ENCODE results near the gene GNB2.

Gene GNB2

GRCh38 chr7:100693312-100694097 is 20.0 kb downstream of the GNB2 start:
- no peak for TF ChIP-seq GATA2 (IDR thresholded peaks at IDR 0.05; ENCODE audit: low read depth, low read length)
- TF ChIP-seq GATA3 (IDR thresholded peaks at IDR 0.05; ENCODE audit: low read depth, low read length) = no peak

- no peak for TF ChIP-seq GATA2 (IDR thresholded peaks at IDR 0.05; ENCODE audit: low read depth, low read length)
- no peak for TF ChIP-seq GATA3 (IDR thresholded peaks at IDR 0.05; ENCODE audit: low read depth, low read length)
These were observed 20.7 kb downstream of the GNB2 start, which contains the start of gene GIGYF1 for GRCh38 chr7:100694098-100694745. Gene GIGYF1, minus strand, starts transcription at chr7:100694250. Its CDS starts 6,012 bp downstream, at chr7:100688238.

GRCh38 chr7:100696123-100696521 is 22.6 kb downstream of the GNB2 start:
- TF ChIP-seq GATA3 (IDR thresholded peaks at IDR 0.05; ENCODE audit: low read depth, low read length) = no peak
- no peak for TF ChIP-seq GATA2 (IDR thresholded peaks at IDR 0.05; ENCODE audit: low read depth, low read length)

GRCh38 chr7:100699018-100699417 is 25.5 kb downstream of the GNB2 start:
- no peak for TF ChIP-seq GATA2 (IDR thresholded peaks at IDR 0.05; ENCODE audit: low read depth, low read length)
- TF ChIP-seq GATA3 (IDR thresholded peaks at IDR 0.05; ENCODE audit: low read depth, low read length) = no peak

- TF ChIP-seq GATA2 (IDR thresholded peaks at IDR 0.05; ENCODE audit: low read depth, low read length) (no peak), GATA3 (IDR thresholded peaks at IDR 0.05; ENCODE audit: low read depth, low read length) (no peak)
These were observed 31.8 kb downstream of the GNB2 start for GRCh38 chr7:100705320-100705752.

- TF ChIP-seq GATA2 (IDR thresholded peaks at IDR 0.05; ENCODE audit: low read depth, low read length) (no peak), GATA3 (IDR thresholded peaks at IDR 0.05; ENCODE audit: low read depth, low read length) (no peak)
These were observed 32.5 kb downstream of the GNB2 start, which contains the start of gene POP7 for GRCh38 chr7:100705753-100706671. Gene POP7, plus strand, starts transcription at chr7:100706121. Its CDS starts 710 bp downstream, at chr7:100706831.

- TF ChIP-seq GATA3 (IDR thresholded peaks at IDR 0.05; ENCODE audit: low read depth, low read length) (no peak), GATA2 (IDR thresholded peaks at IDR 0.05; ENCODE audit: low read depth, low read length) (no peak)
These were observed 33.3 kb downstream of the GNB2 start for GRCh38 chr7:100706672-100707311.

- TF ChIP-seq GATA3 (IDR thresholded peaks at IDR 0.05; ENCODE audit: low read depth, low read length) (no peak), GATA2 (IDR thresholded peaks at IDR 0.05; ENCODE audit: low read depth, low read length) (no peak)
These were observed 34.9 kb downstream of the GNB2 start for GRCh38 chr7:100708395-100708794.

GRCh38 chr7:100710452-100710851 is 36.9 kb downstream of the GNB2 start:
- TF ChIP-seq GATA2 (IDR thresholded peaks at IDR 0.05; ENCODE audit: low read depth, low read length) = no peak
- TF ChIP-seq GATA3 (IDR thresholded peaks at IDR 0.05; ENCODE audit: low read depth, low read length) = no peak

GRCh38 chr7:100711369-100711768 is 37.8 kb downstream of the GNB2 start:
- TF ChIP-seq GATA2 (IDR thresholded peaks at IDR 0.05; ENCODE audit: low read depth, low read length) (no peak), GATA3 (IDR thresholded peaks at IDR 0.05; ENCODE audit: low read depth, low read length) (no peak)

GRCh38 chr7:100714725-100715124 is 41.2 kb downstream of the GNB2 start:
- TF ChIP-seq GATA2 (IDR thresholded peaks at IDR 0.05; ENCODE audit: low read depth, low read length) = no peak
- no peak for TF ChIP-seq GATA3 (IDR thresholded peaks at IDR 0.05; ENCODE audit: low read depth, low read length)

- no peak for TF ChIP-seq GATA2 (IDR thresholded peaks at IDR 0.05; ENCODE audit: low read depth, low read length)
- TF ChIP-seq GATA3 (IDR thresholded peaks at IDR 0.05; ENCODE audit: low read depth, low read length) = no peak
These were observed 46.2 kb downstream of the GNB2 start for GRCh38 chr7:100719523-100720278.

- TF ChIP-seq GATA2 (IDR thresholded peaks at IDR 0.05; ENCODE audit: low read depth, low read length) (no peak), GATA3 (IDR thresholded peaks at IDR 0.05; ENCODE audit: low read depth, low read length) (no peak)
These were observed 46.7 kb downstream of the GNB2 start, which contains the start of gene EPO for GRCh38 chr7:100720279-100720670. Gene EPO, plus strand, starts transcription at chr7:100720468. Its CDS starts 513 bp downstream, at chr7:100720981.

All from SH-SY5Y (cell line).